ES-I3 (cell line): ENCODE data around the gene SCRG1.

Source experiments
- H3K36me3 ChIP-seq: 2 replicates; pipeline ENCODE4 v1.6.1; 2013; ENCODE audit warnings: mild to moderate bottlenecking, low read length, control low read depth, moderate library complexity; ENCODE audit not compliant: insufficient read depth
- H3K4me1 ChIP-seq: 2 replicates; pipeline ENCODE4 v1.6.1; 2013; ENCODE audit warnings: mild to moderate bottlenecking, control low read depth, low read length; ENCODE audit not compliant: insufficient read depth
- H3K9ac ChIP-seq: 2 replicates; pipeline ENCODE4 v1.6.1; 2013; ENCODE audit warnings: low read depth, mild to moderate bottlenecking, low read length, moderate library complexity
- H3K9me3 ChIP-seq: 2 replicates; pipeline ENCODE4 v1.6.1; 2013; ENCODE audit warnings: mild to moderate bottlenecking, low read length, moderate library complexity; ENCODE audit not compliant: control insufficient read depth, insufficient read depth

The SCRG1 gene

GRCh38 chr4:173397604-173398003, 1.3 kb downstream of the SCRG1 start:
- H3K9ac ChIP-seq: no peak overlapping the region
- H3K9me3 ChIP-seq: no peaks in the 10 kb centered on the region
- no peaks in the 10 kb centered on the region for H3K36me3 ChIP-seq
- H3K4me1 ChIP-seq: no peaks in the 10 kb centered on the region

GRCh38 chr4:173391701-173392100, 7.2 kb downstream of the SCRG1 start:
- Histone ChIP-seq H3K36me3 (no peaks in the 10 kb centered on the region), H3K9me3 (no peaks in the 10 kb centered on the region), H3K9ac (no peak overlapping the region), H3K4me1 (no peaks in the 10 kb centered on the region)

- H3K9ac ChIP-seq: no peak overlapping the region
- no peaks in the 10 kb centered on the region for H3K9me3 ChIP-seq
- no peaks in the 10 kb centered on the region for H3K36me3 ChIP-seq
- peaks cover 5% of the 10 kb centered on the region; the same call in 1 of the 2 replicates for H3K4me1 ChIP-seq
Measured at GRCh38 chr4:173386751-173387150, 12.2 kb downstream of the SCRG1 start.

GRCh38 chr4:173382349-173382748, 16.6 kb downstream of the SCRG1 start:
- H3K4me1 ChIP-seq: peaks cover 5% of the 10 kb centered on the region

GRCh38 chr4:173381610-173382009, 17.3 kb downstream of the SCRG1 start:
- no peaks in the 10 kb centered on the region for H3K36me3 ChIP-seq
- H3K9ac ChIP-seq: no peak overlapping the region
- H3K4me1 ChIP-seq: peaks cover 5% of the 10 kb centered on the region
- H3K9me3 ChIP-seq: no peaks in the 10 kb centered on the region

More at GRCh38 chr4:173382349-173382748, 16.6 kb downstream of the SCRG1 start:
- no peak overlapping the region for H3K9ac ChIP-seq
- H3K36me3 ChIP-seq: no peaks in the 10 kb centered on the region
- no peaks in the 10 kb centered on the region for H3K9me3 ChIP-seq

GRCh38 chr4:173380987-173381386, 17.9 kb downstream of the SCRG1 start:
- Histone ChIP-seq H3K9ac (no peak overlapping the region), H3K36me3 (no peaks in the 10 kb centered on the region), H3K4me1 (peaks cover 5% of the 10 kb centered on the region), H3K9me3 (no peaks in the 10 kb centered on the region)

- Histone ChIP-seq H3K9me3 (no peaks in the 10 kb centered on the region), H3K4me1 (peaks cover 5% of the 10 kb centered on the region), H3K36me3 (no peaks in the 10 kb centered on the region), H3K9ac (no peak overlapping the region)
Measured at GRCh38 chr4:173379929-173380328, 19.0 kb downstream of the SCRG1 start.

GRCh38 chr4:173374588-173374987, 24.3 kb downstream of the SCRG1 start:
- Histone ChIP-seq H3K36me3 (no peaks in the 10 kb centered on the region), H3K4me1 (no peaks in the 10 kb centered on the region), H3K9ac (no peak overlapping the region), H3K9me3 (no peaks in the 10 kb centered on the region)

GRCh38 chr4:173371292-173372192, 27.4 kb downstream of the SCRG1 start:
- no peaks in the 10 kb centered on the region for H3K4me1 ChIP-seq
- no peaks in the 10 kb centered on the region for H3K9me3 ChIP-seq
- peak overlapping the region; percentile 80 for H3K9ac ChIP-seq
- no peaks in the 10 kb centered on the region for H3K36me3 ChIP-seq

GRCh38 chr4:173370477-173371291, 28.2 kb downstream of the SCRG1 start, which contains the start of gene SAP30:
SAP30 (plus strand) TSS chr4:173370954; CDS start chr4:173371183, 229 bp downstream.
- no peaks in the 10 kb centered on the region for H3K9me3 ChIP-seq
- peak within 1 kb of the TSS; percentile 80 for H3K9ac ChIP-seq
- no peaks in the 10 kb centered on the region for H3K36me3 ChIP-seq
- no peaks in the 10 kb centered on the region for H3K4me1 ChIP-seq

- peak overlapping the region; percentile 79 for H3K9ac ChIP-seq
- no peaks in the 10 kb centered on the region for H3K36me3 ChIP-seq
- H3K9me3 ChIP-seq: no peaks in the 10 kb centered on the region
- H3K4me1 ChIP-seq: no peaks in the 10 kb centered on the region
Measured at GRCh38 chr4:173370130-173370476, 28.8 kb downstream of the SCRG1 start.

- no peaks in the 10 kb centered on the region for H3K9me3 ChIP-seq
- H3K36me3 ChIP-seq: no peaks in the 10 kb centered on the region
- H3K9ac ChIP-seq: no peak overlapping the region
- H3K4me1 ChIP-seq: no peaks in the 10 kb centered on the region
Measured at GRCh38 chr4:173367946-173368345, 31.0 kb downstream of the SCRG1 start.

- Histone ChIP-seq H3K9me3 (no peaks in the 10 kb centered on the region), H3K4me1 (no peaks in the 10 kb centered on the region), H3K36me3 (no peaks in the 10 kb centered on the region), H3K9ac (no peak overlapping the region)
Measured at GRCh38 chr4:173367285-173367684, 31.6 kb downstream of the SCRG1 start.

GRCh38 chr4:173365359-173365996, 33.4 kb downstream of the SCRG1 start:
- Histone ChIP-seq H3K36me3 (no peaks in the 10 kb centered on the region), H3K9ac (no peak overlapping the region), H3K4me1 (no peaks in the 10 kb centered on the region), H3K9me3 (no peaks in the 10 kb centered on the region)
